BE2C (cell line): ENCODE data around the gene PSORS1C1.

Source experiments
- DNase-seq: peaks from one replicate; pipeline ENCODE4 v3.0.0-alpha.2; 2020
- H3K27me3 ChIP-seq: fragments of 250-450 bp; sonication (Bioruptor Pico); 2 replicates; pipeline ENCODE4 v1.5.1; 2020; ENCODE audit warnings: mild to moderate bottlenecking
- H3K36me3 ChIP-seq: fragments of 250-450 bp; sonication (Bioruptor Pico); 2 replicates; pipeline ENCODE4 v1.5.1; 2020; ENCODE audit warnings: mild to moderate bottlenecking
- H3K4me1 ChIP-seq: fragments of 250-450 bp; sonication (Bioruptor Pico); 2 replicates; pipeline ENCODE4 v1.5.1; 2020
- H3K4me3 ChIP-seq: 2 replicates; pipeline ENCODE4 v1.5.1; 2011; ENCODE audit warnings: low read depth, low read length
- H3K9me3 ChIP-seq: fragments of 250-450 bp; sonication (Bioruptor Pico); 2 replicates; pipeline ENCODE4 v1.5.1; 2020
- CTCF ChIP-seq: IDR thresholded peaks from 2 replicates; pipeline ENCODE4 v1.5.1; 2012; ENCODE audit warnings: mild to moderate bottlenecking, low read depth, low read length

The PSORS1C1 gene

DNA sequence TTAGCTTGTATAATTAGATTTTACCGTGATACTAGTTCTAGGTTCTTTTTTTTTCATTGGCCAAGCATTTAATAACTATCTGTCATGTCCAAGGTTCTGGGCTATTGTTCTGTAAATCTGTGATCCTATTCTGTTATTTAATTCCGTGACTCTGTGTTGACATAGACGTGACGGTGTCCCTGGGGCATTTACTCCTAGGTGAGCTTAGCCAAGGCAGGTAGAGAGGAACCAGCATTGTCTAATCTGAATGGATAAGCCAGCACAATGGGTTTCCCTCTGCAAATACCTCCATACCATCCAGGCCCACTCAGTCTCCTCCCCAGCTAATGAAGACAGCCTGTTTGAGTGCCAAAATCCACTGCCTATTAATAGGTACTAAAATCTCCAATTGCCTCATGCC lies 14.5 kb downstream of the PSORS1C1 start:
- H3K36me3 ChIP-seq, result no peaks in the 10 kb centered on the region
- no peak for TF ChIP-seq CTCF
- H3K9me3 ChIP-seq, result no peaks in the 10 kb centered on the region
- 0 out of 2 replicates have a peak, but pooled peaks cover 5% of the 10 kb centered on the region for H3K27me3 ChIP-seq
- H3K4me1 ChIP-seq, result no peaks in the 10 kb centered on the region; the same call in 1 of the 2 replicates
- H3K4me3 ChIP-seq, result no peak overlapping the region
- no peak for DNase-seq

GRCh38 chr6:31130751-31131150 lies 16.2 kb downstream of the PSORS1C1 start:
- no peak for DNase-seq
- H3K4me3 ChIP-seq, result no peak overlapping the region
- H3K4me1 ChIP-seq, result no peaks in the 10 kb centered on the region; the same call in 1 of the 2 replicates
- 0 out of 2 replicates have a peak, but pooled peaks cover 5% of the 10 kb centered on the region for H3K27me3 ChIP-seq
- no peaks in the 10 kb centered on the region for H3K36me3 ChIP-seq
- H3K9me3 ChIP-seq, result no peaks in the 10 kb centered on the region
- TF ChIP-seq CTCF, result no peak

DNA sequence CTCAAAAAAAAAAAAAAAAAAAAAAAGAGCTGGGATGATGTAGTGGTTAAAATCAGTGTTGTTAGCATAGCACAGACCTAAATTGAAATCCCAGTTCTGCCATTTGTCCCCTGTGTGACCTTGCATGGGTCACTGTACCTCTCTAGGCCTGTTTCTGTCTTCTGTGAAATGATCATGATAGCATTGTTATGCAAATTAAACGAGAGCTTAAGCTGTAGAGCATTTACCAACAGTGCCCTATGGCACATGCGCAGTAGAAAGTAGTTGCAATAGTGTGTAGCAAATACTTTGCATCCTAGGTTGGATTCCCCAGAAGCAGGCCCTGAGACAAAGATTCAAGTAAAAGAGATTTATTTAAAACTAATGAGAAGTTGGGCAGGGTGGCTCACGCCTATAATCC lies 17.0 kb downstream of the PSORS1C1 start:
- Histone ChIP-seq H3K27me3 (0 out of 2 replicates have a peak, but pooled peaks cover 5% of the 10 kb centered on the region), H3K4me1 (no peaks in the 10 kb centered on the region; the same call in 1 of the 2 replicates), H3K36me3 (no peaks in the 10 kb centered on the region), H3K9me3 (no peaks in the 10 kb centered on the region), H3K4me3 (no peak overlapping the region)
- TF ChIP-seq CTCF, result no peak
- no peak for DNase-seq

DNA sequence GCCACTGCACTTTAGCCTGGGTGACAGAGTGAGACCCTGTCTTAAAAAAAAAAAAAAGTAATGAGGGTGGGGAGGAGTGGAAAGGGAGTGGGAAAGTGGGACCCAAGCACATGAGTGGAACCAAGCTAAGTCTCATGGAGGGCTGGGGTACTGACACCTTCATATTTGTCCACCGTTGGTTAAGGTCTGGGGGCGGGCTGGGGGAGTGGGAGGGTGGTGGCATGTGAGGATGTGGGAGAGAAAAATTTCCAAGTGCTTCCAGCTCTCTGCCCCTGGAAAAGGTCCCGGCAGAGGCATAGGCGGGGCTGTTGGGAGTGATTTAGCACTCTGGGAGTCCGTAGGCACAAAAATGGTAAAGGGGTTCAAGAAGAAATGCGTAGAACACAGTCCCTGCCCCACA lies 18.2 kb downstream of the PSORS1C1 start:
- no peak for TF ChIP-seq CTCF
- H3K36me3 ChIP-seq, result no peaks in the 10 kb centered on the region
- 0 out of 2 replicates have a peak, but pooled peaks cover 2% of the 10 kb centered on the region for H3K27me3 ChIP-seq
- H3K9me3 ChIP-seq, result no peaks in the 10 kb centered on the region
- H3K4me3 ChIP-seq, result no peak overlapping the region
- no peaks in the 10 kb centered on the region; the same call in 1 of the 2 replicates for H3K4me1 ChIP-seq
- no peak for DNase-seq

DNA sequence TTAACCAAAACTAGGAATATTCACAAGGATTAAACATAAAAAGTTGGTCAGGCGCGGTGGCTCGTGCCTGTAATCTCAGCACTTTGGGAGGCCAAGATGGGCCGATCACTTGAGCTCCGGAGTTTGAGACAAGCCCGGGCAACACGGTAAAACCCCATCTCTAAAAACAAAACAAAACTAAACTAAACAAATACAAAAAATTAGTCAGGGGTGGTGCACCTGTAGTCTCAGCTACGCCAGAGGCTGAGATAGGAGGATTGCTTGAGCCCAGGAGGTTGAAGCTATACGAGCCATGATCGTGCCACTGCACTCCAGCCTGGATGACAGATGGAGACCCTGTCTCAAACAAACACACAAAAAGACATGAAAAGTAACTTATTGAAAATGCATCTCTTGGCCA lies 21.1 kb downstream of the PSORS1C1 start:
- Histone ChIP-seq H3K4me3 (no peak overlapping the region), H3K4me1 (no peaks in the 10 kb centered on the region), H3K27me3 (no peaks in the 10 kb centered on the region), H3K9me3 (no peaks in the 10 kb centered on the region), H3K36me3 (no peaks in the 10 kb centered on the region)
- DNase-seq, result no peak
- TF ChIP-seq CTCF, result no peak

- DNase-seq, result no peak
- TF ChIP-seq CTCF, result no peak
- H3K9me3 ChIP-seq, result no peaks in the 10 kb centered on the region
- H3K4me1 ChIP-seq, result no peaks in the 10 kb centered on the region
- H3K36me3 ChIP-seq, result no peaks in the 10 kb centered on the region
- no peaks in the 10 kb centered on the region for H3K27me3 ChIP-seq
- H3K4me3 ChIP-seq, result no peak within 1 kb of the TSS
Measured at GRCh38 chr6:31138982-31139381, 24.4 kb downstream of the PSORS1C1 start, which contains the start of gene PSORS1C2. Gene PSORS1C2 (minus strand): TSS chr6:31139066. CDS start chr6:31139026, 40 bp downstream.
